A549 (cell line): Measurements from ENCODE around the gene CPB2. TPM values are rescaled to one million over a fixed set of nuclear protein-coding genes. Genes with fewer than 3 reads are reported as not detected.

ENCODE experiments used
- ATAC-seq, 2 experiments: fragments of 200-7000 bp in 1 of 2; fragments of >200 bp in 1 of 2; cut with Nextera tagmentation in 1 of 2; cut with Tn5 transposase in 1 of 2; 3 replicates each; pipeline versions ENCODE4 v1.8.0 to v1.9.1; 2018 to 2020; ENCODE audit warnings: mild to moderate bottlenecking in 1 of 2, moderate library complexity in 1 of 2
- CTCF ChIA-PET: fragments of 300-600 bp; sonication (Branson Sonifier 250); formaldehyde crosslinking; extraction: SDS; loops from one replicate; lab custom pipeline; 2021; ENCODE audit warnings: antibody characterized with exemption, inconsistent platforms; lab: Yijun Ruan, JAX
- POLR2A ChIA-PET: fragments of 350-600 bp; formaldehyde crosslinking; extraction: SDS; loops from one replicate; lab custom pipeline; 2021; ENCODE audit warnings: antibody characterized with exemption, inconsistent platforms; lab: Yijun Ruan, JAX
- DNase-seq, 2 experiments: peaks; one replicate each; pipeline versions ENCODE4 v3.0.0 to v3.0.0-alpha.2; 2011 to 2016; ENCODE audit warnings: low read depth in 1 of 2, low spot score in 1 of 2
- FAIRE-seq: peaks from 2 replicates; lab custom pipeline; 2011; peaks lifted over from hg19 to GRCh38; lab: Jason Lieb, UNC
- H3K27ac ChIP-seq, 2 experiments: fragments of >200 bp; sonication (Bioruptor Twin); formaldehyde crosslinking; 3 replicates each; pipeline ENCODE4 v1.5.1; 2016 to 2017
- H3K4me1 ChIP-seq: fragments of >200 bp; sonication (Bioruptor Twin); formaldehyde crosslinking; 3 replicates; pipeline ENCODE4 v1.6.1; 2016
- H3K4me2 ChIP-seq: fragments of >200 bp; sonication (Bioruptor Twin); formaldehyde crosslinking; 3 replicates; pipeline ENCODE4 v1.6.1; 2016
- H3K4me3 ChIP-seq: fragments of >200 bp; sonication (Bioruptor Twin); formaldehyde crosslinking; 3 replicates; pipeline ENCODE4 v1.5.1; 2016
- H3K9me3 ChIP-seq: fragments of >200 bp; sonication (Bioruptor Twin); formaldehyde crosslinking; 3 replicates; pipeline ENCODE4 v1.6.1; 2016
- CEBPB ChIP-seq, 2 experiments: fragments of >200 bp in 1 of 2; sonication (Bioruptor Twin) in 1 of 2; formaldehyde crosslinking in 1 of 2; IDR thresholded peaks; 2 replicates each; pipeline ENCODE4 v1.6.1; 2012 to 2016
- CHD2 ChIP-seq: fragments of 150-350 bp; IDR thresholded peaks from 2 replicates; pipeline ENCODE4 v1.6.1; 2014; ENCODE audit warnings: low read length; ENCODE audit not compliant: partially characterized antibody
- FOXS1 ChIP-seq: fragments of 250-450 bp; sonication (Bioruptor Pico); IDR thresholded peaks from 2 replicates; pipeline ENCODE4 v1.5.0; 2020; ENCODE audit warnings: mild to moderate bottlenecking, moderate library complexity
- HES2 ChIP-seq: fragments of >200 bp; sonication (Bioruptor Twin); formaldehyde crosslinking; IDR thresholded peaks from 2 replicates; pipeline ENCODE4 v1.6.1; 2016
- HMGXB4 ChIP-seq: fragments of 250-450 bp; sonication (Bioruptor Pico); IDR thresholded peaks from 2 replicates; pipeline ENCODE4 v1.5.0; 2021; ENCODE audit warnings: mild to moderate bottlenecking, moderate library complexity, borderline replicate concordance
- HOXB5 ChIP-seq: fragments of 250-450 bp; sonication (Bioruptor Pico); IDR thresholded peaks from 2 replicates; pipeline ENCODE4 v1.5.0; 2020; ENCODE audit warnings: mild to moderate bottlenecking, moderate library complexity
- MAFK ChIP-seq: fragments of 450-650 bp; IDR thresholded peaks from 2 replicates; pipeline ENCODE4 v1.6.1; 2014; ENCODE audit not compliant: partially characterized antibody
- MYC ChIP-seq: IDR thresholded peaks from 2 replicates; pipeline ENCODE4 v1.6.1; 2012; ENCODE audit warnings: mild to moderate bottlenecking, inconsistent platforms, low read length, improper control_type of control experiment, borderline replicate concordance
- NFE2L2 ChIP-seq: fragments of 150-350 bp; conservative IDR thresholded peaks from 2 replicates; pipeline ENCODE4 v1.6.1; 2014; ENCODE audit warnings: low read length
- NPAS2 ChIP-seq: fragments of 250-450 bp; sonication (Bioruptor Pico); IDR thresholded peaks from 2 replicates; pipeline ENCODE4 v1.8.0; 2022; ENCODE audit warnings: mild to moderate bottlenecking, moderate library complexity, borderline replicate concordance
- NR3C1 ChIP-seq: fragments of >200 bp; sonication (Bioruptor Twin); formaldehyde crosslinking; IDR thresholded peaks from 3 replicates; pipeline ENCODE4 v1.6.1; 2017
- PHF8 ChIP-seq: fragments of 200-600 bp; sonication (generic); IDR thresholded peaks from 2 replicates; pipeline ENCODE4 v1.6.1; 2016; ENCODE audit warnings: low read depth, mild to moderate bottlenecking, antibody characterized with exemption, moderate library complexity, borderline replicate concordance
- RARB ChIP-seq: fragments of 250-450 bp; sonication (Bioruptor Pico); IDR thresholded peaks from 2 replicates; pipeline ENCODE4 v1.8.0; 2021; ENCODE audit warnings: mild to moderate bottlenecking, moderate library complexity
- REST ChIP-seq: fragments of 200-600 bp; sonication (generic); IDR thresholded peaks from 2 replicates; pipeline ENCODE4 v1.6.1; 2016; ENCODE audit warnings: antibody characterized with exemption, mild to moderate bottlenecking, moderate library complexity
- TP53 ChIP-seq: fragments of 250-450 bp; sonication (Bioruptor Pico); IDR thresholded peaks from 2 replicates; pipeline ENCODE4 v1.5.0; 2021; ENCODE audit warnings: mild to moderate bottlenecking, moderate library complexity
- ZC3H11A ChIP-seq: fragments of 450-650 bp; IDR thresholded peaks from 2 replicates; pipeline ENCODE4 v1.6.1; 2014; ENCODE audit warnings: antibody characterized with exemption, mild to moderate bottlenecking
- ZFP36 ChIP-seq: fragments of 450-650 bp; IDR thresholded peaks from 2 replicates; pipeline ENCODE4 v1.6.1; 2014; ENCODE audit warnings: borderline replicate concordance; ENCODE audit not compliant: partially characterized antibody
- ZNF302 ChIP-seq: fragments of 250-450 bp; sonication (Bioruptor Pico); IDR thresholded peaks from 2 replicates; pipeline ENCODE4 v1.9.0; 2021; ENCODE audit warnings: inconsistent platforms, mild to moderate bottlenecking, moderate library complexity
- WGBS: methylation state at CpG from one replicate; pipeline ENCODE4 v1.1.6; 2017; ENCODE audit errors: missing lambda C conversion rate; 5-methylcytosine and 5-hydroxymethylcytosine counted together
- polyA plus RNA-seq, 4 experiments: library from polyadenylated mRNA; depleted of rRNA in 3 of 4; stranded (reverse); fragments of >200 nt; fragmentation: RNase III in 1 of 4; extraction: RNeasy Plus Mini Kit Qiagen cat#74134 plus additional on column Dnase treatment in 1 of 4; gene quantifications; 2 replicates in 3 of 4; 3 replicates in 1 of 4; pipeline ENCODE4 v1.2.3, GENCODE V29; 2011 to 2017

Gene CPB2
- polyA plus RNA-seq, 2 of the 4 experiments (the other 2 are of a cell fraction), result 0.05 to 0.48 TPM

- H3K27ac ChIP-seq, result no peak overlapping the region
- no peaks in the 10 kb centered on the region for H3K4me1 ChIP-seq
- DNase-seq (no peak), ATAC-seq (no peak), FAIRE-seq (no peak)
- CTCF ChIA-PET, result interaction anchor here (0.9 to 1.1 kb wide), 2 partner anchors 19 to 69 kb away, joined by 3 read pairs; no protein-coding TSS in a partner anchor
- POLR2A ChIA-PET, result no interaction called here
- H3K4me3 ChIP-seq, result no peak overlapping the region
- no peak overlapping the region for H3K4me2 ChIP-seq
- H3K9me3 ChIP-seq, result no peaks in the 10 kb centered on the region
- no peak for TF ChIP-seq CEBPB (IDR thresholded peaks at IDR 0.05)
- TF ChIP-seq MYC, result no peak
- no peak for TF ChIP-seq ZFP36
- no peak for TF ChIP-seq ZNF302
- no peak for TF ChIP-seq FOXS1
- TF ChIP-seq NR3C1, result no peak
- TF ChIP-seq HOXB5, result no peak
- TF ChIP-seq TP53 (CRISPR knock-in tag), result no peak
- TF ChIP-seq NFE2L2, result no peak
- no peak for TF ChIP-seq HMGXB4 (CRISPR knock-in tag)
- TF ChIP-seq HES2, result no peak
- TF ChIP-seq ZC3H11A, result no peak
- no peak for TF ChIP-seq PHF8
These were observed 26.9 kb upstream of the CPB2 start for GRCh38 chr13:46131705-46132104.

GRCh38 chr13:46129955-46130618 lies 25.3 kb upstream of the CPB2 start:
- H3K4me3 ChIP-seq, result no peak overlapping the region
- no peaks in the 10 kb centered on the region for H3K9me3 ChIP-seq
- FAIRE-seq (no peak), ATAC-seq (no peak), DNase-seq (no peak)
- H3K4me2 ChIP-seq, result no peak overlapping the region
- no peak overlapping the region for H3K27ac ChIP-seq
- CTCF ChIA-PET, result interaction anchor here (1.1 kb wide), 1 partner anchor 12 kb away, joined by 4 read pairs; no protein-coding TSS in a partner anchor
- POLR2A ChIA-PET, result no interaction called here
- WGBS, result 44% methylated on average over 3 of the region's 3 CpGs
- TF ChIP-seq REST (no peak), ZFP36 (no peak), MAFK (no peak), RARB (CRISPR knock-in tag) (no peak), NPAS2 (CRISPR knock-in tag) (no peak), CHD2 (no peak)
- H3K4me1 ChIP-seq, result no peaks in the 10 kb centered on the region
